Gastrocnemius medialis (tissue), 4 donors: ENCODE data around the gene NFKBIZ. TPM values are rescaled to one million over a fixed set of nuclear protein-coding genes. Genes with fewer than 3 reads are reported as not detected.

ENCODE experiments used
- ATAC-seq, 2 donors: fragments of 150-250 bp; one replicate each; pipeline ENCODE4 v1.9.1; 2016
- DNase-seq, 2 donors: peaks; one replicate each; pipeline ENCODE4 v3.0.0-alpha.2; 2019
- H3K27ac ChIP-seq, 4 donors: fragments of 200-600 bp; sonication (generic); 1 replicate in 1 of 4; 2 replicates in 3 of 4; pipeline ENCODE4 v1.5.1; 2016 to 2018; ENCODE audit warnings: mild to moderate bottlenecking in 2 of 4, moderate library complexity in 1 of 4
- H3K27me3 ChIP-seq, 3 donors: fragments of 200-600 bp; sonication (generic) in 2 of 3; 1 replicate in 1 of 3; 2 replicates in 2 of 3; pipeline versions ENCODE4 v1.5.1 to v1.6.0; 2016 to 2019; ENCODE audit warnings: mild to moderate bottlenecking in 1 of 3, moderate library complexity in 1 of 3
- H3K36me3 ChIP-seq, 2 donors: fragments of 200-600 bp; sonication (generic) in 1 of 2; one replicate each; pipeline ENCODE4 v1.5.1; 2017 to 2018
- H3K4me1 ChIP-seq, 2 donors: fragments of 200-600 bp; sonication (generic) in 1 of 2; one replicate each; pipeline ENCODE4 v1.5.1; 2016 to 2017; ENCODE audit warnings: mild to moderate bottlenecking in 2 of 2
- H3K4me3 ChIP-seq, 4 donors: fragments of 200-600 bp; sonication (generic) in 3 of 4; 1 replicate in 1 of 4; 2 replicates in 3 of 4; pipeline ENCODE4 v1.5.1; 2016 to 2019; ENCODE audit warnings: mild to moderate bottlenecking in 2 of 4
- H3K9me3 ChIP-seq, 3 donors: fragments of 200-600 bp; sonication (generic) in 2 of 3; 1 replicate in 1 of 3; 2 replicates in 2 of 3; pipeline ENCODE4 v1.5.1; 2016 to 2019
- POLR2A ChIP-seq, 2 donors: fragments of 450-650 bp; IDR thresholded peaks; one replicate each; pipeline ENCODE4 v1.6.1; 2017; ENCODE audit warnings: antibody characterized with exemption in 2 of 2, mild to moderate bottlenecking in 2 of 2, moderate library complexity in 2 of 2
- in situ Hi-C, 4 donors: fragments of 200-750 bp; cut with MboI; loops; one replicate each; pipeline versions ENCODE4 v1.15.0 to v1.8.0; 2017; ENCODE audit warnings: low sequenced_read_pairs in 4 of 4
- intact Hi-C: fragments of 100-400 bp; cut with DNase I; formaldehyde crosslinking; loops from one replicate; pipeline ENCODE4 v1.15.1; 2023; ENCODE audit warnings: low total_unique reads
- total RNA-seq, 4 donors: library from RNA; depleted of rRNA; stranded (reverse); fragments of >200 nt; gene quantifications; one replicate each; pipeline versions ENCODE4 v1.1.0 to v1.2.3, GENCODE V29; 2016
- TF ChIP-seq, protein P1 (sequence below), 5 experiments: fragments of 450-650 bp in 3 of 5; fragments of 200-600 bp in 2 of 5; sonication (generic) in 2 of 5; IDR thresholded peaks in 4 of 5; conservative IDR thresholded peaks in 1 of 5; 1 replicate in 4 of 5; 2 replicates in 1 of 5; pipeline ENCODE4 v1.5.1; 2016 to 2019; ENCODE audit warnings: antibody characterized with exemption in 5 of 5, mild to moderate bottlenecking in 3 of 5, moderate library complexity in 3 of 5

Gene NFKBIZ
- total RNA-seq, 4 donors from 2014 or later, result 9.2 to 25.9 (median 20.6) TPM

DNA sequence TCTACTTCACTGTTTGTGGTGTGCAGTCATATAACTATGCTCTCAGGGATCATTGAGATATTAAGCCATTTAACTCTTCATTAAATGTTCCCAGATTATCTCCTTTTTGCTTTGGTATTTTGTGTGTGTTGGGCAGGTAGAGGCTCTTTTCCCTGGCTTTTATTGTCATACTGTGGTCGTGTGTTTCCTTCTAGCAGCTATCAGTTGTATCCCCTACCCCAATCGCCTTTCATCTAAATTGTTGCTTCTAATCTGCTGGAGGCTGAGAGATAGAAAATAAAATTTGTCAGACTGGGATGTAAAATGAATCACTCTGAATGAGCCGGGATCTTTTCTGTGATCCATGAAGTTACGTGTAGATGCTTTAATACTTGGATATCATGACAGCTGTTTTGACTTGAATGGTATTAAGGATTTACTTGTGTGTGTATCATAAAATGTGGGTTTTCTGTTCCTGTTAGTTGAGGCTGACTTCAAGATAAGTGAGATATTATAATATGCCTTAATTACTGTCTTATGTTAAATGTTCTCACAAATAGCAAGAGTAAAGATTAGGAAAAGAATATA, 9.2 kb downstream of the NFKBIZ start:
- intact Hi-C loops (no loop called here), in situ Hi-C loops (no loop called here)
- H3K9me3 ChIP-seq, result no peaks in the 10 kb centered on the region
- H3K4me1 ChIP-seq, result no peaks in the 10 kb centered on the region
- peaks cover 9 to 79% of the 10 kb centered on the region in 2 donors for H3K36me3 ChIP-seq
- no peak overlapping the region for H3K27ac ChIP-seq
- H3K27me3 ChIP-seq, result no peaks in the 10 kb centered on the region
- H3K4me3 ChIP-seq, result no peak overlapping the region
- no peak for DNase-seq
- TF ChIP-seq POLR2A (IDR thresholded peaks at IDR 0.05), result no peak
- TF ChIP-seq, protein P1, sequence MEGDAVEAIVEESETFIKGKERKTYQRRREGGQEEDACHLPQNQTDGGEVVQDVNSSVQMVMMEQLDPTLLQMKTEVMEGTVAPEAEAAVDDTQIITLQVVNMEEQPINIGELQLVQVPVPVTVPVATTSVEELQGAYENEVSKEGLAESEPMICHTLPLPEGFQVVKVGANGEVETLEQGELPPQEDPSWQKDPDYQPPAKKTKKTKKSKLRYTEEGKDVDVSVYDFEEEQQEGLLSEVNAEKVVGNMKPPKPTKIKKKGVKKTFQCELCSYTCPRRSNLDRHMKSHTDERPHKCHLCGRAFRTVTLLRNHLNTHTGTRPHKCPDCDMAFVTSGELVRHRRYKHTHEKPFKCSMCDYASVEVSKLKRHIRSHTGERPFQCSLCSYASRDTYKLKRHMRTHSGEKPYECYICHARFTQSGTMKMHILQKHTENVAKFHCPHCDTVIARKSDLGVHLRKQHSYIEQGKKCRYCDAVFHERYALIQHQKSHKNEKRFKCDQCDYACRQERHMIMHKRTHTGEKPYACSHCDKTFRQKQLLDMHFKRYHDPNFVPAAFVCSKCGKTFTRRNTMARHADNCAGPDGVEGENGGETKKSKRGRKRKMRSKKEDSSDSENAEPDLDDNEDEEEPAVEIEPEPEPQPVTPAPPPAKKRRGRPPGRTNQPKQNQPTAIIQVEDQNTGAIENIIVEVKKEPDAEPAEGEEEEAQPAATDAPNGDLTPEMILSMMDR (IDR thresholded peaks at IDR 0.05 in 4 of 5, conservative IDR thresholded peaks at IDR 0.05 in 1 of 5), result no peak
- ATAC-seq, result no peak

DNA sequence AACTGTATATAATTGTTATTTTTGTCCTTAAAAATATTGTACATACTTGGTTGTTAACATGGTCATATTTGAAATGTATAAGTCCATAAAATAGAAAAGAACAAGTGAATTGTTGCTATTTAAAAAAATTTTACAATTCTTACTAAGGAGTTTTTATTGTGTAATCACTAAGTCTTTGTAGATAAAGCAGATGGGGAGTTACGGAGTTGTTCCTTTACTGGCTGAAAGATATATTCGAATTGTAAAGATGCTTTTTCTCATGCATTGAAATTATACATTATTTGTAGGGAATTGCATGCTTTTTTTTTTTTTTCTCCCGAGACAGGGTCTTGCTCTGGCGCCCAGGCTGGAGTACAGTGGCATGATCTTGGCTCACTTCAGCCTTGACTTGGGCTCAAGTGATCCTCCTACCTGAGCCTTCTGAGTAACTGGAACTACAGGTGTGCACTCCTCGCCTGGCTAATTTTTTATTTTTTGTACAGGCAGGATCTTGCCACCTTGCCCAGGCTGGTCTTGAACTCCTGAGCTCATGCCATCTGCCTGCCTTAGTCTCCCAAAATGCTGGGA, 10.7 kb downstream of the NFKBIZ start:
- DNase-seq, result no peak
- H3K36me3 ChIP-seq, result peaks cover 4 to 65% of the 10 kb centered on the region in 2 donors
- in situ Hi-C loops, result no loop called here
- TF ChIP-seq, protein P1 (IDR thresholded peaks at IDR 0.05 in 4 of 5, conservative IDR thresholded peaks at IDR 0.05 in 1 of 5), result no peak
- TF ChIP-seq POLR2A (IDR thresholded peaks at IDR 0.05), result no peak
- no peaks in the 10 kb centered on the region for H3K27me3 ChIP-seq
- H3K27ac ChIP-seq, result no peak overlapping the region
- no peaks in the 10 kb centered on the region for H3K9me3 ChIP-seq
- ATAC-seq, result no peak
- no peak overlapping the region for H3K4me3 ChIP-seq
- H3K4me1 ChIP-seq, result no peaks in the 10 kb centered on the region
- intact Hi-C loops, result no loop called here

DNA sequence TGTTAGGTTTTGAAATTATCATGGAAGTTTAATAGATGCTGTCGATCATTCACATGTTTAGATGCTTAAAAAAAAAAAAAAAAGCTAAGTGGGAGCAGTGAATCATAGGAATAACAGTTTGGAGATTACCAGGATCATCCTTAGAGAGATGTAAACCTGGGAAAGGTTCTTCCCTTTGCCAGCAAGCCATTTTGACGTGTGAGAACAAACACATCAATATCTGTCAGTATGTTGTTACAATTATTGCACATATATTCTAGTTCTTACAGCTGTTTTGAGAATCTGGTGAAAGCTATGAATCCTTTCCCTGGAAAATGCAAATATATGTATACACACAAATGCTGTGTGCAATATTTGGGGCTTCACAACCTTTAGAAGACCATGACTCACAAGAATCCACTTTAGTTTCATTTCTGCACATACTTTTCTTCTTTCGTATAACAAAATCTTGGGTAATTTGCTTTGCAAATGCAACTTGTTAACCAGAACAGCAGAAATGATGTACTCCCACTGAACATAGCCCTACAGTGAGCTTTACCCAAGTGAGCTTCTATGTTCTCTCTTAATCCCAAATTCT, 12.0 kb downstream of the NFKBIZ start:
- in situ Hi-C loops (no loop called here), intact Hi-C loops (no loop called here)
- TF ChIP-seq POLR2A (IDR thresholded peaks at IDR 0.05), result no peak
- TF ChIP-seq, protein P1 (IDR thresholded peaks at IDR 0.05 in 4 of 5, conservative IDR thresholded peaks at IDR 0.05 in 1 of 5), result no peak

DNA sequence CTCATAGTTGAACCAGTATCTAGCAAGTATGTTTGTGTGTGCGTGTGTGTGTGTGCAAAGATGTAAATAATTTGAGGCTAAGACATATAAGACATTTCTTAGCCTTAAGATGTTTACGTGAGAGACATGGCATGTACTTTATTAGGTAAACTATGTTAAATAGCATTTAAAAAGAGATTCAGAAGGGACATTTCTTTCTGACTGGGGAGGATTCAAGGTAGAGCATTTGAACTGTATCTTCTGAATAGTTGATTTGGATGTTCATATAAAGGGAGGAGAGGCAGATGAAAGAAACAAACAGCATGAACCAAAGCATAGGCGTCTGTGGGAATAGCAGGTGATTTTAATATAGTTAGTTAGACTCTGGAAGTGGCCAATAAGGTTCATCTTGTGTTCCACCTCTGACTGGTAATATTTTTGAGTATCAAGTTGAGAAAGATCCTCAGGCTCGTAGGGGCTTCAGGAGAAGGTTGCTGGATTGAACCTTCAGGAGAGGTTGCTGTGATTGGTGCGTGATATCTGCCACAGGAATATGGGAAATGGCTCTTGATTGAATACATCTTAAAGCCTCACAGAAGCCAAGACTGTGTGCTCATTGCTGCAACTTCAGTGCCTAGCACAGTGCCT, 12.6 kb downstream of the NFKBIZ start:
- Histone ChIP-seq H3K36me3 (peaks cover 0 to 46% of the 10 kb centered on the region in 2 donors), H3K4me3 (no peak overlapping the region), H3K27me3 (no peaks in the 10 kb centered on the region), H3K9me3 (no peaks in the 10 kb centered on the region), H3K27ac (no peak overlapping the region), H3K4me1 (no peaks in the 10 kb centered on the region)
- in situ Hi-C loops, result no loop called here
- intact Hi-C loops, result no loop called here
- TF ChIP-seq POLR2A (IDR thresholded peaks at IDR 0.05), result no peak
- TF ChIP-seq, protein P1 (IDR thresholded peaks at IDR 0.05 in 4 of 5, conservative IDR thresholded peaks at IDR 0.05 in 1 of 5), result no peak
- DNase-seq, result no peak
- no peak for ATAC-seq

More for the DNA sequence above, 12.0 kb downstream of the NFKBIZ start:
- H3K9me3 ChIP-seq, result no peaks in the 10 kb centered on the region
- H3K27ac ChIP-seq, result no peak overlapping the region
- H3K4me1 ChIP-seq, result no peaks in the 10 kb centered on the region
- H3K27me3 ChIP-seq, result no peaks in the 10 kb centered on the region
- ATAC-seq (no peak), DNase-seq (no peak)
- H3K36me3 ChIP-seq, result peaks cover 0 to 52% of the 10 kb centered on the region in 2 donors
- no peak overlapping the region for H3K4me3 ChIP-seq
